Stimulated activated CD8-positive, alpha-beta memory T cell treated with anti-CD3 and anti-CD28 coated beads, Interleukin-4, amount 100 ng/mL, for 48 hours (primary cell): Measurements from ENCODE around the gene ZNF804B.

ENCODE experiments used
- DNase-seq: peaks from one replicate; pipeline ENCODE4 v3.0.0-alpha.2; 2020

Gene ZNF804B

GRCh38 chr7:89312551-89312950 lies 553.1 kb downstream of the ZNF804B start:
- no peak for DNase-seq

- no peak for DNase-seq
Measured at GRCh38 chr7:89316584-89317251, 557.2 kb downstream of the ZNF804B start.

- DNase-seq, result no peak
Measured at GRCh38 chr7:89332026-89332425, 572.5 kb downstream of the ZNF804B start.

- DNase-seq, result no peak
Measured at GRCh38 chr7:89334797-89335196, 575.3 kb downstream of the ZNF804B start.

- DNase-seq, result no peak
Measured at GRCh38 chr7:89335490-89335889, 576.0 kb downstream of the ZNF804B start.

GRCh38 chr7:89336121-89336520 lies 576.6 kb downstream of the ZNF804B start:
- no peak for DNase-seq

GRCh38 chr7:89339748-89340147 lies 580.2 kb downstream of the ZNF804B start:
- DNase-seq, result no peak

- DNase-seq, result no peak
Measured at GRCh38 chr7:89357121-89357520, 597.6 kb downstream of the ZNF804B start.

- no peak for DNase-seq
Measured at GRCh38 chr7:89377219-89377618, 617.7 kb downstream of the ZNF804B start.

GRCh38 chr7:89385411-89385810 lies 625.9 kb downstream of the ZNF804B start:
- no peak for DNase-seq
